HG03342 (cell line): Measurements from ENCODE around the gene P2RY6.

ENCODE experiments used
- ATAC-seq: cut with Tn5 transposase; IDR thresholded peaks from one replicate; pipeline ENCODE4 v1.9.1; 2021; ENCODE audit warnings: mild to moderate bottlenecking, moderate library complexity; ENCODE audit not compliant: unreplicated experiment

P2RY6 gene

GRCh38 chr11:73236854-73237253 lies 35.3 kb upstream of the P2RY6 start:
- no peak for ATAC-seq

GRCh38 chr11:73237471-73238290 lies 34.5 kb upstream of the P2RY6 start:
- ATAC-seq = no peak

DNA sequence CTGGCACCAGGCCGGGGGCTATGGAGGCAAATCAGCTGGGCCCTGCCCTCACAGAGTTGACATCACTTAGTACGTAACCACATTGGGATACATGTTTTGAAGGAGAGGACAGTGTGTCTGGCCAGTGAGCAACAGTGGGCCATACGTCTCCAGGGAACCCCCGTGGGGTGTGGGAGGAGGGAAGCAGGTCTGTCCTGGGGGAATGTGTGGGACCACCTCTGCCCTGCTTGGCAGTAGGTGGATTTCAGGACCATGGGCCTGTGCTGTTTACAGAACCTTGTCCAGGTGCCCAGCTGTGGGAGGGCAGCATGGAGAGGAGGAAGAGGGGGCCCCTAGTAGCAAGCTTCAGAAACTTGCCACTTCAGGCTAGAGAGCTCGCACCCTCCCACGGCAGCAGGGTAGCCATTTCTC lies 33.0 kb upstream of the P2RY6 start:
- no peak for ATAC-seq

DNA sequence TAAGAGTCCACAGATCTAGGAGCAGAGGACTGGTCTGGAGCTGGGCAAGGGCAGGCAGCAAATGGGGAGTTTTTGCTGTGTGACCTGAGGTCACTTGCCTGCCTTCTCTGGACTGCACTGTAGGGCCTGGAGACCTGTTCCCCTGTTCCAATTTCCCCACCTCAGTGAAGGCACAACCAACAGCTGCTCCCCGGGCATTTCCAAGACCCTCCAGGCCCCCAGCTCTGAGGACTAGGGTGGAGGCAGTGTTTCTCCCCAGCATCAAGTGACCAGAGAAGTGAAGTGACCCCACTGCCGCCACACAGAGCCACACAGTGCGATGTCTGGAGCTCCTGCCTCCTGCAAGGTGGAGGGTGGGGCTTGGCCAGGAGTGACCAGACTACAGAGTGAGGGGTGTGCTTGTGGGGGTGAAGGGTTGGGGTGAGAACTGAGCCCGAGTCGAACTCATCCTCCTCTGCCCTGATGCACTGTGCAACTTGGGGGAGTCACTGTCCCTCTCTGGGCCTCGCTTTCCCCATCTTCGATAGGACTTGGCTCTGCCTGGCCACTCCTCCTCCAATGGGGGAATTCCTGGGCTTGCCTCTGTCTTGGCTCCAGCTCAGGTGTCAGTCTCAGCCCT lies 32.5 kb upstream of the P2RY6 start:
- no peak for ATAC-seq

DNA sequence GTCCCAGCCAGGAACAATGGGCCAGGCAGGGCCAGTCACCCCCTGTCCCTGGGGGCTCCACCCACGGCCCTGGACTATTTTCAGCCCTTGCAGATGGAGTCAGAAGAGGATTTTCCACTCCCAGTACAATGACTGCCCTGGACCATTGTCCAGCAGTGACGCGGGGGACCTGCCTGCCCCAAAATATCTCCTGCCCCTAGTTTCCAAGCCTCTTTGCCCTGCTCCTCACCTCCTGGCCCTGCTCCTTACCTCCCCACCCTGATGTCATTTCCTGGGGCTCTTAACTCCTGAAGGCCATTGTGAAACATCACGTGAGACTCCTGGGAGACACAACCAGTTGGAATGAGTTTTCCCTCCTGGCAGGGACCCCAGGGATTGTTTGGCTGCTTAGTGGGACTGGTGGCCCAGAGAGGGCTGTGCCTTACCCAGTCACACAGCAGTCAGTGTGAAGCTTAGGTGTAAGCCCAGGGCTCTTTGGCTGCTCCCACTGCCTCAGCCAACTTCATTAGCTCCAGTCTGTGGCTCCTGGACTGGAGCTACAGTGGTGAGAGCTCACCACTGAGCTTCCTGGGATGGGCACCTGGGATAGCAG lies 31.9 kb upstream of the P2RY6 start:
- no peak for ATAC-seq

DNA sequence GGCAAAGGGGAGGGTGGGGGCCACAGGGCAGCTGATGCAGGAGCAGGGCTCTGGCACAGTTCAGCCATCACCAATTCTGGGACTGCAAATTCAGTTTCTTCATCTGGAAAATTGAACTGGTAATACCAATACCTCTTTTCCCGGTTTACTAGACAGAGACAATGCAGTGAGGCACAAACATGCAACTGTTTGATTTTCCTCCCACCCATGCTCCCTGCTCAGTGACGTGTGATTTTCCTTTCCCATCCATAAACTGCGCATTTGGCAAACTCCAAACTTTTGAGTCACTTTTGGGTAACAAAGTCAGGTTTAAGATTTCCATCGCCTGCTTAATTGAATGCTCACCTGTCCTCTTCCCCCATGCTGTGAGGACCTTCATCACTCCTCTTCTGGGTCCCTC lies 30.8 kb upstream of the P2RY6 start:
- no peak for ATAC-seq

DNA sequence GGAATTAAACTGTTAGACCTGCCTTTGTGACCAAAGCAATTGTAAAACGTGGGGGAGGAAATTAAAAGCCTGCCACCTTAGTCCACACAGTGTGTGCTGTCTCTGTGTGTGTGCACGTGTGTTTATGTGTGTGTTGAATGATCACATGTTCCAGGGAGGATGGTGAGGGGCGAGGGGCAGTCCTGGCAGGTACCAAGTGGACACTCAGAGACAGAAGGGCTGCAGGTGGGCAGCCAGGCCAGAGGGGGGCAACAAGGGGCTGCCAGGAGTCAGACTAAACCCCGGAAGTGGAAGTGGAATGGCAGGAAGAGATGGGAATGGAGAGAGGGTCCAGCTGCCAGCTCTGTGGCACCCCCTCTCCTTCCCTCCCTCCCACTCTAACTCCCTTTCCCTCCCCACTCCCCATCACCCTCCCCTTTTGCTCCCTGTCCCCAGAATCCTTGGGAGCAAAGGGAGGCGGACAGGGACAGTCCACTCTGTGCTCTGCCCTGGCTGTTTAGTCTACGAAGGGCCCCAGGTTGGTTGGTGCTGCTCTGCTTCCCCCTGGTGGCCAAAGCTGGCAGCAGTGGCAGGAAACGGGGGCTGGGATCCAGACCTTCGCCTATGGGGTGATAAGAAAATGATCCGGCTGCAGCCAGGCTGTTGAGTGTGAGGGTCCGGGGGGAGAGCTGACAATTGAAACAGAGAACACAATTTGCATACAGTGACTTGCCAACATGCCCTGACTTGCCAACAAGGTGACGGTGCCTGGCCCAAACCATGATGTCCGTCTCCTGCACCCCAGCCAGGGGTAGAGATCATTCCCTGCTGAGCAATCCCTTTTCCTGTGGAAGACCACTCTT lies 29.7 kb upstream of the P2RY6 start:
- ATAC-seq = peak; percentile 81

- ATAC-seq = no peak
These were observed 29.0 kb upstream of the P2RY6 start for GRCh38 chr11:73243093-73243485.

DNA sequence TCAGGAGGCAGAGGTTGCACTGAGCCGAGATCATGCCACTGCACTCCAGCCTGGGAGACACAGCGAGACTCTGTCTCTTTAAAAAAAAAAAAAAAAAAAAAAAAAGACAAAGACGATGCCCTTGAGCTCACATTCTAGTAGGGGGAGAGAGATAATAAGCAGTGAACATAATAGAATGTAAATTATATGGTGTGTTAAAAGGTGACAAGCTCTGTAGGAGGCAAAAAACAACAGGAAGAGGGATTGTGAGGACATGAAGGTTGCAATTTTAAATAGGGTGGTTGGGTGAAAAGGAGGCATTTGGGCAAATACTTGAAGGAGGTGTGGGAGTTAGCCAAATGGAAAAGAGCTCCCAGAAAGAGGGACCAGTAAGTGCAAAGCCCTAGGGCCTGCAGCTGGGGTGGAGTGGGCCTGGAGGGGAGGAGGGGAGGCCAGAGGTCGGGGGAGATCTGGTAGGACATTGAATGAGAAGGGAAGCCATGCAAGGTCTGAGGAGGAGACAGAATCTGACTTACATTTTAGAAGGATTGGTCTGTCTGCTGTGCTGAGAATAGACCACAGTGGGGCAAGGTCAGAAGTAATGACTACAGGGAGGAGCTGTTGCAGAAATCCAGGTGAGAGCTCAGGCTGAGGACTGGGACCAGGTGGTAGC lies 27.4 kb upstream of the P2RY6 start:
- ATAC-seq = no peak

GRCh38 chr11:73245461-73245860 lies 26.7 kb upstream of the P2RY6 start:
- no peak for ATAC-seq

DNA sequence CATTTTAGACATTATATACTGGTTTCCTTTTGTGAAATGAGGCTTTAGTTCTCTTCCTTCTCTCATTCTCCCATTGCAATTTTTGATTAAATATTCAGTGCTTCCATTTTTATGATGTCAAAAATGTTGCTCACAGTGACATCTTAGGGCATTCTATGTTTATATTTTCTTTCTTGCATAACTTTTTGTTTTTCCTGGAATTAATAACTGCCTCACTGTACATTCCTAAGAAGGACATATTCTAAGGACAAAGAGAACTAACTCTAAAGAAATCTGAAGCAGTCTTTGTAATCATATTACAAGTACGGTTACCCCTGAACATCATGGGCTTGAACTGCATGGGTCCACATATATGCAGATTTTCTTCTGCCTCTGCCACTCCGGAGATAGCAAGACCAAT lies 25.8 kb upstream of the P2RY6 start:
- ATAC-seq = no peak

- ATAC-seq = no peak
These were observed 23.5 kb upstream of the P2RY6 start for GRCh38 chr11:73248526-73249185.

- ATAC-seq = no peak
These were observed 22.8 kb upstream of the P2RY6 start for GRCh38 chr11:73249304-73249703.

- ATAC-seq = no peak
These were observed 22.0 kb upstream of the P2RY6 start for GRCh38 chr11:73249853-73250783.

- ATAC-seq = no peak
These were observed 19.5 kb upstream of the P2RY6 start for GRCh38 chr11:73252577-73253191.

GRCh38 chr11:73257342-73258103 lies 14.6 kb upstream of the P2RY6 start:
- no peak for ATAC-seq

DNA sequence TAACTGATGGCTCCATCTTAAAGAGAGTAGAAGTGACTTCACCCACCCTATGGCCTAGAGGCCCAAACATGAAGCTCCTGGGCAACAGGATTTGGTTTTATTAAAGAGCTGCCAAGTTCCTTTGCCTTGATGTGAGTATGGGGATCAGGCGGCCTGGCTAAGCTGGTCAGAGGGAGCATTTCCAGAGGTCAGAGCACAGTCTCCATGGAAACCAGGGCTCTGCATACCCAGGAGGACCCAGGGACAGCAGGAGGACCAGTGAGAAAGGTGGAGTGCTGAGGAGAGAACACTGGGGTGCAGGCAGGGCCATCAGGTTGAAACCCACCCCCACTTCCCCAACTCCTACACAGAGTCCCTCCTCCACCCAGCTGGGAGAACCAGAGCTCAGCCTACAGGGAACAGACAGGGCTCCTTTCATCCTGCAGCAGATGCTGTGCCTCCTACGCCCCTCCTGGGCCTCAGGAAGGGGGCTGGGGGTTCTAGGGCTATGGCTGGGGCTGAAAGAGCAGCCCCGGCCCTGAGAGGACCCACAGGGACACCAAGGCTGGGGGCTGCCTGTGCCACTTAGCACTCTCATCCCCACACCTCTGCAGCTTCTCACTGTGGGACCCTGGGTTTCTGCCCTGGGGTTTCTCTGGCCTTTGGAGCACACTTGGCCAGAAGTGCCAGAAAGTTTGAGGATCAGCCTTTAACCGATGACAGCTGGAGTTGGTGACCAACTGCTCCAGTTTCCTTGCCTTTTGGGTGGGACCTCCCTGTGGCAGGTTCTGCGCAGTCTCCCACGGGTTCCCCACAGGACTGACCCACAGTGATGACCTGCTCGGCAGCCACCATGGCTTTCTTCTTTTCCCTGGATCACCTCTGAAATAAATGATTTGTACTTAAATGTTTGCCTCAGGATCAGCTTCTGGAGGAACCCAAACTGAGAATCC lies 13.8 kb upstream of the P2RY6 start:
- no peak for ATAC-seq
